HEK293 (cell line): ENCODE measurements around the gene PDE10A.

Experiments
- CTCF ChIA-PET: fragments of 350-600 bp; formaldehyde crosslinking; extraction: SDS; loops from one replicate; lab custom pipeline; 2021; ENCODE audit warnings: antibody characterized with exemption; lab: Yijun Ruan, JAX
- POLR2A ChIA-PET: fragments of 300-600 bp; formaldehyde crosslinking; extraction: SDS; loops from one replicate; lab custom pipeline; 2020; ENCODE audit warnings: antibody characterized with exemption, inconsistent platforms; lab: Yijun Ruan, JAX
- H3K27ac ChIP-seq: fragments of 200-500 bp; sonication (Bioruptor generic); 2 replicates; pipeline ENCODE4 v1.5.1; 2014; ENCODE audit warnings: low read depth, low read length, control low read depth, inconsistent platforms; ENCODE audit errors: extremely low read depth
- H3K36me3 ChIP-seq, 2 experiments: fragments of 200-500 bp in 1 of 2; sonication (Bioruptor generic) in 1 of 2; 1 replicate in 1 of 2; 2 replicates in 1 of 2; pipeline ENCODE4 v1.5.1; 2014 to 2017; ENCODE audit warnings: inconsistent platforms in 2 of 2, low read length in 2 of 2; ENCODE audit not compliant: control insufficient read depth in 2 of 2, insufficient read depth in 1 of 2
- H3K4me1 ChIP-seq: fragments of 200-500 bp; sonication (Bioruptor generic); 2 replicates; pipeline ENCODE4 v1.5.1; 2014; ENCODE audit warnings: mild to moderate bottlenecking, low read length, inconsistent platforms; ENCODE audit not compliant: control insufficient read depth, insufficient read depth
- H3K4me3 ChIP-seq: 2 replicates; pipeline ENCODE4 v1.5.1; 2011; ENCODE audit warnings: low read depth, mild to moderate bottlenecking, control low read depth, low read length, moderate library complexity
- H3K9me3 ChIP-seq: fragments of 200-500 bp; sonication (Bioruptor generic); 2 replicates; pipeline ENCODE4 v1.5.1; 2014; ENCODE audit warnings: low read depth, low read length, inconsistent platforms; ENCODE audit not compliant: control insufficient read depth, insufficient read depth
- BCL11B ChIP-seq: fragments of 450-650 bp; formaldehyde crosslinking; IDR thresholded peaks from 2 replicates; pipeline ENCODE4 v1.5.1; 2016; ENCODE audit warnings: low read depth, missing biosample characterization, missing genetic modification characterization
- HIC1 ChIP-seq: fragments of 450-650 bp; formaldehyde crosslinking; IDR thresholded peaks from 2 replicates; pipeline ENCODE4 v1.5.1; 2016; ENCODE audit warnings: missing biosample characterization, missing genetic modification characterization
- HOXD13 ChIP-seq: sonication (generic); formaldehyde crosslinking; IDR thresholded peaks from 2 replicates; pipeline ENCODE4 v1.8.0; 2022; ENCODE audit warnings: missing genetic modification reagents, borderline replicate concordance
- KLF10 ChIP-seq: fragments of 450-650 bp; IDR thresholded peaks from 2 replicates; pipeline ENCODE4 v1.5.1; 2018; ENCODE audit warnings: missing biosample characterization, mild to moderate bottlenecking, missing genetic modification characterization
- KLF17 ChIP-seq: fragments of 450-650 bp; formaldehyde crosslinking; IDR thresholded peaks from 2 replicates; pipeline ENCODE4 v1.5.1; 2016; ENCODE audit warnings: missing biosample characterization, missing genetic modification characterization
- PRDM2 ChIP-seq: fragments of 450-650 bp; formaldehyde crosslinking; IDR thresholded peaks from 2 replicates; pipeline ENCODE4 v1.5.1; 2016; ENCODE audit warnings: missing biosample characterization, missing genetic modification characterization, borderline replicate concordance
- RBAK ChIP-seq: fragments of 450-650 bp; formaldehyde crosslinking; IDR thresholded peaks from 2 replicates; pipeline ENCODE4 v1.5.1; 2016; ENCODE audit warnings: missing biosample characterization, missing genetic modification characterization
- ZFP3 ChIP-seq: fragments of 450-650 bp; formaldehyde crosslinking; IDR thresholded peaks from 2 replicates; pipeline ENCODE4 v1.5.1; 2016; ENCODE audit warnings: low read depth, missing biosample characterization, missing genetic modification characterization
- ZFP69B ChIP-seq: fragments of 450-650 bp; formaldehyde crosslinking; IDR thresholded peaks from 2 replicates; pipeline ENCODE4 v1.5.1; 2016; ENCODE audit warnings: missing biosample characterization, missing genetic modification characterization
- ZNF133 ChIP-seq: fragments of 450-650 bp; formaldehyde crosslinking; IDR thresholded peaks from 2 replicates; pipeline ENCODE4 v1.5.1; 2016; ENCODE audit warnings: missing biosample characterization, missing genetic modification characterization
- ZNF174 ChIP-seq: fragments of 450-650 bp; formaldehyde crosslinking; IDR thresholded peaks from 2 replicates; pipeline ENCODE4 v1.5.0; 2017; ENCODE audit warnings: missing biosample characterization, mild to moderate bottlenecking, missing genetic modification characterization
- ZNF223 ChIP-seq: fragments of 450-650 bp; formaldehyde crosslinking; IDR thresholded peaks from 2 replicates; pipeline ENCODE4 v1.5.1; 2016; ENCODE audit warnings: missing biosample characterization, missing genetic modification characterization
- ZNF24 ChIP-seq: fragments of 450-650 bp; formaldehyde crosslinking; IDR thresholded peaks from 2 replicates; pipeline ENCODE4 v1.5.1; 2016; ENCODE audit warnings: missing biosample characterization, missing genetic modification characterization
- ZNF548 ChIP-seq: fragments of 450-650 bp; formaldehyde crosslinking; IDR thresholded peaks from 2 replicates; pipeline ENCODE4 v1.5.1; 2016; ENCODE audit warnings: missing biosample characterization, missing genetic modification characterization
- ZNF580 ChIP-seq: fragments of 450-650 bp; formaldehyde crosslinking; IDR thresholded peaks from 2 replicates; pipeline ENCODE4 v1.5.1; 2016; ENCODE audit warnings: missing biosample characterization, missing genetic modification characterization
- ZNF624 ChIP-seq: fragments of 450-650 bp; formaldehyde crosslinking; IDR thresholded peaks from 2 replicates; pipeline ENCODE4 v1.5.1; 2017; ENCODE audit warnings: missing biosample characterization, missing genetic modification characterization
- ZNF704 ChIP-seq: fragments of 450-650 bp; formaldehyde crosslinking; IDR thresholded peaks from 2 replicates; pipeline ENCODE4 v1.5.1; 2016; ENCODE audit warnings: missing biosample characterization, missing genetic modification characterization
- ZNF76 ChIP-seq: fragments of 450-650 bp; formaldehyde crosslinking; IDR thresholded peaks from 2 replicates; pipeline ENCODE4; 2016; ENCODE audit warnings: low read depth, missing biosample characterization, missing genetic modification characterization, borderline replicate concordance
- ZSCAN16 ChIP-seq: fragments of 450-650 bp; formaldehyde crosslinking; IDR thresholded peaks from 2 replicates; pipeline ENCODE4 v1.5.1; 2016; ENCODE audit warnings: missing biosample characterization, missing genetic modification characterization
- ZSCAN18 ChIP-seq: fragments of 450-650 bp; formaldehyde crosslinking; IDR thresholded peaks from 2 replicates; pipeline ENCODE4 v1.5.1; 2016; ENCODE audit warnings: missing biosample characterization, missing genetic modification characterization

PDE10A gene

GRCh38 chr6:165573671-165574070 is 89.4 kb downstream of the PDE10A start (continued):
- TF ChIP-seq HIC1, result peak; percentile 53; the same call in 1 of the 2 replicates
- peak; percentile 79 for TF ChIP-seq KLF10 (tag by site-specific recombination)
- TF ChIP-seq ZNF704 (tag by site-specific recombination), result no peak
- TF ChIP-seq KLF17, result no peak

GRCh38 chr6:165571721-165572132 is 91.3 kb downstream of the PDE10A start:
- Histone ChIP-seq H3K27ac (no peak overlapping the region), H3K9me3 (no peaks in the 10 kb centered on the region), H3K4me3 (no peak overlapping the region), H3K4me1 (peaks cover 28% of the 10 kb centered on the region), H3K36me3 (no peaks in the 10 kb centered on the region)
- no peak for TF ChIP-seq ZNF624 (tag by site-specific recombination)
- no peak for TF ChIP-seq ZNF223 (tag by site-specific recombination)
- no peak for TF ChIP-seq ZNF133
- no peak for TF ChIP-seq ZNF580 (tag by site-specific recombination)
- no peak for TF ChIP-seq ZNF174 (tag by site-specific recombination)
- TF ChIP-seq ZNF24 (tag by site-specific recombination), result no peak
- TF ChIP-seq RBAK (tag by site-specific recombination), result no peak
- no peak for TF ChIP-seq HOXD13 (CRISPR knock-in tag)
- no peak for TF ChIP-seq PRDM2 (tag by site-specific recombination)
- TF ChIP-seq ZNF548 (tag by site-specific recombination), result no peak
- TF ChIP-seq BCL11B (tag by site-specific recombination), result no peak
- no peak for TF ChIP-seq ZFP69B (tag by site-specific recombination)
- TF ChIP-seq ZSCAN18 (tag by site-specific recombination), result no peak
- TF ChIP-seq ZFP3 (tag by site-specific recombination), result no peak
- no peak for TF ChIP-seq ZNF76 (tag by site-specific recombination)
- TF ChIP-seq KLF17, result no peak
- no peak for TF ChIP-seq ZSCAN16 (tag by site-specific recombination)
- ChIA-PET CTCF (interaction anchor here (1.0 kb wide), 1 partner anchor 279 kb away, joined by 3 read pairs; no protein-coding TSS in a partner anchor), POLR2A (no interaction called here)
